Activated T-helper 2 cell treated with anti-CD3 and anti-CD28 coated beads, Interferon-gamma antibody, Interleukin-2, Interleukin-4, amounts not matched to agents 10 μg/mL and 5 μg/mL and 100 μg/mL, durations not matched to agents 14 hours and 24 hours and 36 hours (primary cell): ENCODE measurements around the gene BRWD1. TPM values are rescaled to one million over a fixed set of nuclear protein-coding genes. Genes with fewer than 3 reads are reported as not detected.

ENCODE experiments used
- DNase-seq: peaks from one replicate; pipeline ENCODE4 v3.0.0; 2021; ENCODE audit warnings: low spot score
- H3K27ac Mint-ChIP-seq: one replicate; pipeline ENCODE4 v1.8.0; 2021; ENCODE audit warnings: mixed read lengths
- H3K27me3 Mint-ChIP-seq: one replicate; pipeline ENCODE4 v1.8.0; 2021; ENCODE audit warnings: low read depth, mixed read lengths
- H3K36me3 Mint-ChIP-seq: one replicate; pipeline ENCODE4 v1.8.0; 2021; ENCODE audit warnings: low read depth, mixed read lengths
- H3K4me1 Mint-ChIP-seq: one replicate; pipeline ENCODE4 v1.8.0; 2021; ENCODE audit warnings: low read depth, mixed read lengths
- H3K4me3 Mint-ChIP-seq: one replicate; pipeline ENCODE4 v1.8.0; 2021; ENCODE audit warnings: low read depth, mild to moderate bottlenecking, moderate library complexity, mixed read lengths
- H3K9me3 Mint-ChIP-seq: one replicate; pipeline ENCODE4 v1.8.0; 2021; ENCODE audit warnings: mixed read lengths
- intact Hi-C: fragments of 100-400 bp; cut with micrococcal nuclease; formaldehyde crosslinking; loops from one replicate; pipeline ENCODE4 v1.15.1; 2023
- total RNA-seq: library from RNA; stranded (reverse); gene quantifications from 2 replicates; pipeline ENCODE4 v1.2.3, GENCODE V29; 2022

Gene BRWD1
- total RNA-seq, 1 donor from 2014 or later: 36.0 TPM

- peak; percentile 16 for DNase-seq
- no peaks in the 10 kb centered on the region for H3K9me3 Mint-ChIP-seq
- H3K27ac Mint-ChIP-seq: peak overlapping the region; percentile 98
Measured at GRCh38 chr21:39182484-39183271, 130.8 kb downstream of the BRWD1 start.

DNA sequence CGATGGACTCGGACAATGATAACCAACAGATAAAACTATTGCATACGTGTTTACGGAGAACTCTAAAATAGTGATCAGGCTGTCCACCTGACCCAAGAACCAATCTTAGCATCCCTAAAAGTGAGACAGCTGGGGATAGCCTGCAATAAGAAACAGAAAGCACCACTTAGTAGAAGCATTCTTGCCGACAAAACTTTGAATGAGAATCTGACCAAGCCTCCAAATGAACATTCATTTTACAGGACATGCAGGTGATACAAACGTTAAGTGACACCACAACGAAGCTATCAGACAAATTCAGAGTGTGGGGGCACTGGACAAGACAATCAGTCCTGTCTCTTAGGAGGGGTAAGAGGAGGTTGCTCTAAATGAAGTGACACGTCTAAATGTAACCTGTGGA, 131.4 kb downstream of the BRWD1 start:
- Mint-ChIP-seq H3K36me3 (peaks cover 39% of the 10 kb centered on the region), H3K27me3 (no peaks in the 10 kb centered on the region), H3K4me3 (peak overlapping the region; percentile 99), H3K9me3 (no peaks in the 10 kb centered on the region), H3K27ac (peak overlapping the region; percentile 96), H3K4me1 (peaks cover 48% of the 10 kb centered on the region)
- intact Hi-C loops: loop anchor here (2.0 to 10.0 kb wide), 5 partner anchors 167 to 1815 kb away; partner anchors contain the start of genes DYRK1A, HMGN1 and LCA5L
- DNase-seq: no peak

More at GRCh38 chr21:39182484-39183271, 130.8 kb downstream of the BRWD1 start:
- Mint-ChIP-seq H3K36me3 (peaks cover 38% of the 10 kb centered on the region), H3K4me1 (peaks cover 53% of the 10 kb centered on the region), H3K27me3 (no peaks in the 10 kb centered on the region), H3K4me3 (peak overlapping the region; percentile 99)
- intact Hi-C loops: loop anchor here (1.0 to 10.0 kb wide), 8 partner anchors 130 to 1815 kb away; partner anchors contain the start of genes DYRK1A, HMGN1 and LCA5L

DNA sequence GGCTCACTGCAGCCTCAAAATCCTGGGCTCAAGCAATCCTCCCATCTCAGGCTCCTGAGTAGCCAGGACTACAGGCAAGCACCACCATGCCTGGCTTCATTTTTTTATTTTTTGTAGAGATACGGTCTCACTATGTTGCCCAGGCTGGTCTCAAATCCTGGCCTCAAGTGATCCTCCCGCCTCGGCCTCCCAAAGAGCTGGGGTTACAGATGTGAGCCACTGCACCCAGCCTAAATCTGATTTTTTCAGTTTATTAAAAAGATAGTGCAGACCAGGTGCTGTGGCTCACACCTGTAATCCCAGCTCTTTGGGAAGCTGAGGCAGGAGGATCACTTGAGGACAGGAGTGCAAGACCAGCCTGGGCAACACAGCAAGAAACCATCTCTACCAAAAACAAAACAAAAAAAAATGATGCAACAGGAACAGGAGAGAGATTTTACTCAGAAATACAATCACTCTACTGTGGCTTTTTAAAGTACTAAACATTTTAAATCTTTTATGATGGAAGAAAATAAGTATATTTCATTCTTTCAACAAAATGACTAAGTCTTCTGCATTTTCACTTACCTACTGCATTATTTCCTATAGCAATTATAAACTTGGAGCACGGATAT, 132.1 kb downstream of the BRWD1 start:
- intact Hi-C loops: loop anchor here (5.0 to 10.0 kb wide), 4 partner anchors 177 to 1814 kb away; partner anchors contain the start of genes DYRK1A and LCA5L
- DNase-seq: no peak
- H3K4me3 Mint-ChIP-seq: peak overlapping the region; percentile 99
- no peaks in the 10 kb centered on the region for H3K9me3 Mint-ChIP-seq
- peaks cover 42% of the 10 kb centered on the region for H3K4me1 Mint-ChIP-seq
- no peaks in the 10 kb centered on the region for H3K27me3 Mint-ChIP-seq
- no peak overlapping the region for H3K27ac Mint-ChIP-seq
- H3K36me3 Mint-ChIP-seq: peaks cover 40% of the 10 kb centered on the region

DNA sequence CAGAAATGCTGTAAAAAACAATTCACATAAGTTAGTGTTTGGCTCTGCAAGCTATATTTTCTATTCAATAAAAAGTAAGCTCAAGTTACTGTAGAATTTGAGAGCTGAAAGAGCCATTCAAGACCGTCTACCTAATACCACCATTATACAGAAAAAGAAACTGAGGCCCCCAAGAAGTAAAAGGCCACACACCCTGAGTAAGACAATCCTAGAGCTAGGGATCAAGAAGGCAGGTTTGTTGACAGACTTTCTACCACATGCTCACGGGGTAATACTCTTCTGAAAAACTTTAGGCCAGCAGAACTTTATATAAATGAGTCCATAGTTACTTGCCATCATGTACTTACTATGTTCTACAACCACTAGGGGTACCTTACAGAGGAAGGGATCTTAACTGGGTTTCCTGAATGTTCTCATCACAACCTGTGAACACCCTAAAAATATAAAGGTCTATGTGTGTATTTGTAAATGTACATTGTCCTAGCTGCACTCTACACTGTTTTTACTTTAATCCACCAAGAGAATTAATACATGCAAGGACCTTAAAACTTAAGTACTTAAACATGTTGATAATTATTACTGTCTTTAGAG, 132.9 kb downstream of the BRWD1 start:
- Mint-ChIP-seq H3K27me3 (no peaks in the 10 kb centered on the region), H3K4me3 (peak overlapping the region; percentile 38)

GRCh38 chr21:39178421-39178820, 135.0 kb downstream of the BRWD1 start:
- Mint-ChIP-seq H3K27me3 (no peaks in the 10 kb centered on the region), H3K9me3 (no peaks in the 10 kb centered on the region), H3K27ac (no peak overlapping the region), H3K4me3 (no peak overlapping the region), H3K36me3 (peaks cover 59% of the 10 kb centered on the region), H3K4me1 (peaks cover 36% of the 10 kb centered on the region)
- no peak for DNase-seq
- intact Hi-C loops: no loop called here

More for the DNA sequence above, 132.9 kb downstream of the BRWD1 start:
- Mint-ChIP-seq H3K36me3 (peaks cover 48% of the 10 kb centered on the region), H3K9me3 (no peaks in the 10 kb centered on the region), H3K27ac (peak overlapping the region; percentile 34), H3K4me1 (peaks cover 43% of the 10 kb centered on the region)
- intact Hi-C loops: loop anchor here (5.0 to 10.0 kb wide), 4 partner anchors 176 to 1813 kb away; partner anchors contain the start of genes DYRK1A and LCA5L
- no peak for DNase-seq

- Mint-ChIP-seq H3K9me3 (no peaks in the 10 kb centered on the region), H3K4me3 (no peak overlapping the region), H3K27ac (peak overlapping the region; percentile 36), H3K4me1 (peaks cover 24% of the 10 kb centered on the region), H3K27me3 (no peaks in the 10 kb centered on the region), H3K36me3 (peaks cover 68% of the 10 kb centered on the region)
- intact Hi-C loops: no loop called here
- no peak for DNase-seq
Measured at GRCh38 chr21:39176271-39176709, 137.1 kb downstream of the BRWD1 start.

GRCh38 chr21:39175665-39176064, 137.8 kb downstream of the BRWD1 start:
- Mint-ChIP-seq H3K36me3 (peaks cover 72% of the 10 kb centered on the region), H3K27me3 (no peaks in the 10 kb centered on the region), H3K4me1 (peaks cover 22% of the 10 kb centered on the region), H3K9me3 (no peaks in the 10 kb centered on the region), H3K4me3 (no peak overlapping the region), H3K27ac (peak overlapping the region; percentile 36)
- no peak for DNase-seq
- intact Hi-C loops: no loop called here

GRCh38 chr21:39175154-39175553, 138.3 kb downstream of the BRWD1 start:
- Mint-ChIP-seq H3K36me3 (peaks cover 71% of the 10 kb centered on the region), H3K27me3 (no peaks in the 10 kb centered on the region), H3K27ac (no peak overlapping the region), H3K4me3 (no peak overlapping the region), H3K4me1 (peaks cover 17% of the 10 kb centered on the region), H3K9me3 (no peaks in the 10 kb centered on the region)
- no peak for DNase-seq
- intact Hi-C loops: no loop called here

DNA sequence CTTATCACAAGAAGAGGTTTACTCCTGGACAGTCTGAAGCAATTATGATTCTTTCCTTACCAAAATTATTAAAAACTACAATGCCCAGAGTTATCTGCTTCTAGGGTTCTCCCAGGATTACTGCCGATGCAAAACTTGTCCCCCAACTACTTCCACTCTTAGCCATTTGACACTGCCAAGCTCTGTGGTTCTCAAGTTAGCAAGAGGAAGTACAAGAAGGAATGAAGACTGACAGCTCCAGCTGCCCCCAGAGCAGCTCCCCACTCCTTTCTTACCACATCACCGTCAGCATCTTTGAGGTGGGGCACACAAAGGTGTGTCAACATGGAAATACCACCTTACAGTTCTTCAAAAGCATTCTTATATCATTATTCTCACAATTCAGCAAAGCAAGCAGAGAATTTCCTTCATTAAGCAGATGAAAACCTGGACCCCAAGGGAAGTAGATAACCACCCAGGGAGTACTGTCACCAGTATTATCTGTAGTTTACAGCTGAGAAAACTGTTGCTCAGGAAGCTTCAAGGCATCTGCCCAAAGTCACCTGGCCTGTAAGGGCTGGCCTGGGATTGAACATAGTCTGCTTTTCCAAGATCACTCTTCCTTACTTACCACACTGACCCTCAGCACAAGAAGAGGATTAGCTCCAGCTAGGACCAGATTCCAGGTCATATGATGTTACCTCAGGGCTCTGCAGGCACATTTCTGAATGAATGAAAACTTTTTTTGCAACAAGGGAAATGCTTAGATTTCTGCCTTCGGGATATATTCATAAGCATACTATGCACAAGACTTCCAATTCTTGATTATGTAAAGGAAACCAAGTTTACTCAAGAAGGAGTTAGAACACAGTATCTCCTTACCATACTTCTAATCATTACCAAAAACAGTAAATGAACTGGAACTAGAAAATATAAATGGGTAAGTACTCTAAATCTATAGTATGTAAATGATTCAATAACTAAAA, 139.4 kb downstream of the BRWD1 start:
- Mint-ChIP-seq H3K27ac (peak overlapping the region; percentile 10), H3K36me3 (peaks cover 71% of the 10 kb centered on the region), H3K4me1 (peaks cover 10% of the 10 kb centered on the region), H3K4me3 (no peak overlapping the region), H3K9me3 (no peaks in the 10 kb centered on the region), H3K27me3 (no peaks in the 10 kb centered on the region)
- intact Hi-C loops: no loop called here
- DNase-seq: no peak

GRCh38 chr21:39169906-39170305, 143.5 kb downstream of the BRWD1 start:
- H3K9me3 Mint-ChIP-seq: peaks cover 7% of the 10 kb centered on the region
- DNase-seq: no peak

GRCh38 chr21:39168800-39169199, 144.6 kb downstream of the BRWD1 start:
- H3K27me3 Mint-ChIP-seq: no peaks in the 10 kb centered on the region
- no peaks in the 10 kb centered on the region for H3K4me1 Mint-ChIP-seq
- H3K36me3 Mint-ChIP-seq: peaks cover 47% of the 10 kb centered on the region
- peaks cover 12% of the 10 kb centered on the region for H3K9me3 Mint-ChIP-seq
- intact Hi-C loops: no loop called here
- no peak overlapping the region for H3K4me3 Mint-ChIP-seq
- no peak for DNase-seq
- H3K27ac Mint-ChIP-seq: no peak overlapping the region

More at GRCh38 chr21:39169906-39170305, 143.5 kb downstream of the BRWD1 start:
- H3K4me1 Mint-ChIP-seq: no peaks in the 10 kb centered on the region
- intact Hi-C loops: no loop called here
- peaks cover 54% of the 10 kb centered on the region for H3K36me3 Mint-ChIP-seq
- no peak overlapping the region for H3K4me3 Mint-ChIP-seq
- H3K27ac Mint-ChIP-seq: no peak overlapping the region
- H3K27me3 Mint-ChIP-seq: no peaks in the 10 kb centered on the region

- no peak overlapping the region for H3K27ac Mint-ChIP-seq
- no peaks in the 10 kb centered on the region for H3K27me3 Mint-ChIP-seq
- peaks cover 17% of the 10 kb centered on the region for H3K9me3 Mint-ChIP-seq
- no peak overlapping the region for H3K4me3 Mint-ChIP-seq
- DNase-seq: no peak
- peaks cover 15% of the 10 kb centered on the region for H3K36me3 Mint-ChIP-seq
- intact Hi-C loops: no loop called here
- no peaks in the 10 kb centered on the region for H3K4me1 Mint-ChIP-seq
Measured at GRCh38 chr21:39164523-39164922, 148.9 kb downstream of the BRWD1 start.
